Limb (tissue), 2 donors: ENCODE measurements around the gene UGT2A1.

Experiments used
- DNase-seq, 2 donors: peaks; one replicate each; pipeline ENCODE4 v3.0.0-alpha.2; 2016; ENCODE audit errors: extremely low spot score in 2 of 2

The UGT2A1 gene

GRCh38 chr4:69591364-69591763, 61.7 kb downstream of the UGT2A1 start:
- no peak for DNase-seq

- DNase-seq, result no peak
Observed at GRCh38 chr4:69589884-69590283, 63.2 kb downstream of the UGT2A1 start.

- no peak for DNase-seq
Observed at GRCh38 chr4:69584135-69584534, 68.9 kb downstream of the UGT2A1 start.

- DNase-seq, result no peak
Observed at GRCh38 chr4:69583543-69583942, 69.5 kb downstream of the UGT2A1 start.

- DNase-seq, result no peak
Observed at GRCh38 chr4:69577245-69577644, 75.8 kb downstream of the UGT2A1 start.

GRCh38 chr4:69576251-69576877, 76.7 kb downstream of the UGT2A1 start:
- DNase-seq, result no peak

GRCh38 chr4:69568787-69569186, 84.3 kb downstream of the UGT2A1 start:
- DNase-seq, result no peak

- DNase-seq, result no peak
Observed at GRCh38 chr4:69563424-69563823, 89.6 kb downstream of the UGT2A1 start.

GRCh38 chr4:69549651-69550050, 103.4 kb downstream of the UGT2A1 start:
- DNase-seq, result no peak

GRCh38 chr4:69546134-69546765, 106.8 kb downstream of the UGT2A1 start:
- DNase-seq, result no peak
